ENCODE measurements around the gene ISL1. TPM values are rescaled to one million over a fixed set of nuclear protein-coding genes. Genes with fewer than 3 reads are reported as not detected.

The ISL1 gene
- total and polyA plus RNA-seq, 11 donors = 0.08 to 0.61 TPM; not detected in 9

DNA sequence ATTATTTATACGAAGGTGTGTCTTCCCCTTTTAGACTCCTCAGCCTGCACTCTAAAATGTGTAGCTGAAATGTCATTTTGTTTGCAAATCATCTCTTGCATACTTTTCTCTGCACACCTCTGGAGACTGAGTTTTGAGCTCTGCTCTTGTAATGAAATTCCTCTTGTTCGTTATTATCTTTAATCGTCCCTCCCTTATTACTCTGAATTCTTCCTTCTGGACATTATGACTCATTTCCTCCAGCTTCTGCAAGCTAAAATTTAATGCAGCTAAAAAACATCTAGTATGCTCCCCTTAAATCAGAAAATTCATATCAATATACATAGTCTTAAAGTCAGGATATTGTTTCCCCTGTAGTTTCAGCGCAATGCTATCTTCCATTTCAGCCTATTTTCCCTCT, 13.5 kb downstream of the ISL1 start:
- H3K4me1 ChIP-seq = no peaks in the 10 kb centered on the region
- ATAC-seq (no peak), DNase-seq (no peak)
- intact Hi-C loops (cut with DNase I) = no loop called here
- H3K9me3 ChIP-seq = no peaks in the 10 kb centered on the region
- no peak for TF ChIP-seq POLR2A (IDR thresholded peaks at IDR 0.05)
- TF ChIP-seq, protein P1, sequence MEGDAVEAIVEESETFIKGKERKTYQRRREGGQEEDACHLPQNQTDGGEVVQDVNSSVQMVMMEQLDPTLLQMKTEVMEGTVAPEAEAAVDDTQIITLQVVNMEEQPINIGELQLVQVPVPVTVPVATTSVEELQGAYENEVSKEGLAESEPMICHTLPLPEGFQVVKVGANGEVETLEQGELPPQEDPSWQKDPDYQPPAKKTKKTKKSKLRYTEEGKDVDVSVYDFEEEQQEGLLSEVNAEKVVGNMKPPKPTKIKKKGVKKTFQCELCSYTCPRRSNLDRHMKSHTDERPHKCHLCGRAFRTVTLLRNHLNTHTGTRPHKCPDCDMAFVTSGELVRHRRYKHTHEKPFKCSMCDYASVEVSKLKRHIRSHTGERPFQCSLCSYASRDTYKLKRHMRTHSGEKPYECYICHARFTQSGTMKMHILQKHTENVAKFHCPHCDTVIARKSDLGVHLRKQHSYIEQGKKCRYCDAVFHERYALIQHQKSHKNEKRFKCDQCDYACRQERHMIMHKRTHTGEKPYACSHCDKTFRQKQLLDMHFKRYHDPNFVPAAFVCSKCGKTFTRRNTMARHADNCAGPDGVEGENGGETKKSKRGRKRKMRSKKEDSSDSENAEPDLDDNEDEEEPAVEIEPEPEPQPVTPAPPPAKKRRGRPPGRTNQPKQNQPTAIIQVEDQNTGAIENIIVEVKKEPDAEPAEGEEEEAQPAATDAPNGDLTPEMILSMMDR (IDR thresholded peaks at IDR 0.05) = no peak
- no peaks in the 10 kb centered on the region for H3K36me3 ChIP-seq
- WGBS, 4 donors = 14 to 29% (median 18%) methylated on average over 4 of the region's 4 CpGs
- peaks cover 10 to 94% (median 54%) of the 10 kb centered on the region in 9 donors for H3K27me3 ChIP-seq
- no peak overlapping the region for H3K4me3 ChIP-seq
- no peak overlapping the region for H3K27ac ChIP-seq

DNA sequence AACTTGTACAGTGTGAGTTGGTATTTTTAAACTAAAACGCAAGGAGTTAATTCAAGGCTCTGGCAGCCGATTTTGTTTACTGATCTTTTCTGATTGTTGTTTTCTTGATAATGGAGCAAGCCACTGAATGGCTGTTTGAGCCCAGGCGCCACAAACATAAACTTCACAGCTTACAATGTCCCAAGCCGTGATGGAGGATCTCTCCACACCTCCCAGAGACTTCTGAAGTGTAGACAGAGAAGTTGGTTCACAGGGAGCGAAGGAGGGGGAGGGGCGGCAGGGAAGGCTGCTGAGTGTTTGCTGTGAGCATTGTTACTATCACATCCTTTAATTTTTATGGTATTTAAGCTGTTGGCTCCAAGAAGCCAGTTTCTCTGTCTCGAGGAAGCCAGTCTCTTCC, 14.7 kb downstream of the ISL1 start:
- Histone ChIP-seq H3K9me3 (no peaks in the 10 kb centered on the region), H3K36me3 (no peaks in the 10 kb centered on the region), H3K27me3 (peaks cover 10 to 84% (median 52%) of the 10 kb centered on the region in 9 donors), H3K4me1 (no peaks in the 10 kb centered on the region), H3K4me3 (no peak overlapping the region), H3K27ac (no peak overlapping the region)
- TF ChIP-seq, protein P1 (IDR thresholded peaks at IDR 0.05) = no peak
- no peak for TF ChIP-seq POLR2A (IDR thresholded peaks at IDR 0.05)
- 1 to 3% (median 2%) methylated on average over 7 of the region's 7 CpGs for WGBS, 4 donors
- ATAC-seq (no peak), DNase-seq (no peak)
- intact Hi-C loops (cut with DNase I) = no loop called here

DNA sequence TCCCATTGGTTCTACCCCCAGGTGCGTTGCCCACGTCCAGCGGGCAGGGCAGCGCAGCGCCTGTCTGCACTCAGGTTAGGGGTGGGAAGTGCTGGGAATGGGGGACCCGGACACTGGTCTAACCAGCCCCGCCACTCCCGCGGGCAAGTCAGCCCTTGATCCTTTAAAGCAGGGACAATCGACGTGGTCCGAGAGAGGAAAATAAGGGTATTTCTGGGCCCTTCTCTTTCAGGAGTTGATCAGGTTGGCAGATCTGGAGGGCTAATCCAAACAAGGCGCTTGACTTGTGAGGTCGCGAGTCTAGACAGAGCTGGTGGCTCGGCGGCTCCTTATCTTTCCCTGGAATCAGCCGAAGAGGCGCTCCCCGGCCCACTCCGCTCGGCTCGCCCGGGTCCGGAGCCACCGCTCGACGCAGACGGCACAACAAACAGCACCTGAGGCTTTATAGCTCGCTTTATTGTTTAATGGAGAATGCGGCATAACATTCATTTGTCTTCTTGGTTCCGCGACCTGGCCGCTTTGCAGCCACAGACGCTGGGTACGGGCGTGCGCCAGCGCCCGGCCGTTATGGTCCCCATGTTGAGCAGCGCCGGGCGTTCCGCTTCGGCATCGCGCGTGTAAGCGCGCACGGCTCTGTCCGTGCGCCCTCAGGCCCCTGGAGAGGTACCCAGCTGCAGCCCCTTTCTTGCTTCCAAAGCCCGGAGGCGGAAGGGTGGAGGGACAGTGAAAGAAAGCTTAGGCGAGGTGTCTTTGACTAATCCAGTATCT, 15.8 kb downstream of the ISL1 start:
- Histone ChIP-seq H3K4me3 (peak overlapping the region in 1 of 12 donors; percentile 4), H3K27ac (no peak overlapping the region), H3K36me3 (no peaks in the 10 kb centered on the region), H3K27me3 (peaks cover 10 to 77% (median 48%) of the 10 kb centered on the region in 9 donors), H3K9me3 (no peaks in the 10 kb centered on the region), H3K4me1 (no peaks in the 10 kb centered on the region)
- TF ChIP-seq, protein P1 (IDR thresholded peaks at IDR 0.05) = no peak
- no peak for TF ChIP-seq POLR2A (IDR thresholded peaks at IDR 0.05)
- ATAC-seq (no peak), DNase-seq (no peak)
- intact Hi-C loops (cut with DNase I) = no loop called here
- 1 to 3% (median 2%) methylated on average over 32 to 57 of the region's 57 CpGs for WGBS, 4 donors

DNA sequence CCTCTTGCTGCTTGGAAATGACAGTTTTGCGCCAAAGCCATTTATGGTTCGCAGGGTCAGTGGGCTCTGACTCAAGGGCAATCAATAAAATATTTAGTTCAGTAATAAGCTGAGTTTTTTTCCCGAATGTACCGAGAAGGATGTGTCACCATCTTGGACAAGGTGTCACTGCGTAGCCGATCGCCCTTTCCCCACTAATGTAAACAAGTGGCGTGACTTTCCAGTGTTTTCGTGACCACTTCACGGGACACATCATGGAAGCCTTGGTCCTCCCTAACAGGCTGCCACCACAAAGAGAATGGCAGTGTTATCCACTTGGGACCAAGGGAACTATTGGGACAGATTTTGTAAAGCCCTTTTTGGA, 16.4 kb downstream of the ISL1 start:
- no peaks in the 10 kb centered on the region for H3K4me1 ChIP-seq
- ATAC-seq (no peak), DNase-seq (no peak)
- H3K27ac ChIP-seq = no peak overlapping the region
- no peak for TF ChIP-seq POLR2A (IDR thresholded peaks at IDR 0.05)
- TF ChIP-seq, protein P1 (IDR thresholded peaks at IDR 0.05) = no peak
- H3K36me3 ChIP-seq = no peaks in the 10 kb centered on the region
- H3K27me3 ChIP-seq = peaks cover 10 to 71% (median 43%) of the 10 kb centered on the region in 9 donors
- WGBS, 4 donors = 2 to 7% (median 5%) methylated on average over 10 of the region's 10 CpGs
- H3K4me3 ChIP-seq = peak overlapping the region in 1 of 12 donors; percentile 4
- no peaks in the 10 kb centered on the region for H3K9me3 ChIP-seq
- intact Hi-C loops (cut with DNase I) = no loop called here
